NCI-H1092 (cell line): ENCODE results near the gene HDGFL2.

Experiments
- DNase-seq: peaks from one replicate; lab custom pipeline; 2025; lab: John Stamatoyannopoulos, UW

The HDGFL2 gene

DNA sequence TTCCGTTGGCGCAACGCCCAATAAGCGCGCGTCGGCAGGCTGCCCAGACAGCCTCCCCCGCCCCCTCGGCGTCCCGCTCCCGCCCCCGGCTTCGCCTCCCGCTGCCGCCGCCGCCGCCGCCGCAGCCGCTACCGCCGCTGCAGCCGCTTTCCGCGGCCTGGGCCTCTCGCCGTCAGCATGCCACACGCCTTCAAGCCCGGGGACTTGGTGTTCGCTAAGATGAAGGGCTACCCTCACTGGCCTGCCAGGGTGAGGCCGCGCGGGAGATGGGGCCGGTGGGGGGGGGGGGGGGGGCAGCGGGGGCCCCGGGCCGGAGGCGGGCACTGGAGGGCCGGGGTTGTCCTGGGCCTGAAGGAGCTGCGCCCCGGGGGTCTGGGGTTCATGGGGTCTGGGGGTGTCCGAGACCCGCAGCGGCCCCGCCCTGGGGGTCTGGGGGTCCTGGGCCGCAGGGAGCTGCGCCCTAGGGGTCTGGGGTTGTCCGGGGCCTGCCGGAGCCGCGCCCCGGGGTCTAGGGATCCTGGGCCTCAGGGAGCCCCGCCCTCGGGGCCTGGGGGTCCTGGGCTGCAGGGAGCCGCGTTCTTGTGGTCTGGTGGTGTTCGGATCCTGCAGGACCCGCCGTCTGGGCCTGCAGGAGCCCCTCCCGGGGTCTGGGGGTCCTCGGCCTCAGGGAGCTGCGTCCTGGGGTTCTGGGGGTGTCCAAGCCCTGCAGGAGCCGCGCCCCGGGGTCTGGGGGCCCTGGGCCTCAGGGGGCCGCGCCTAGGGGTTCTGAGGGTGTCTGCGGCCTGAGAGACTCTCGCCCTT, at the start of gene HDGFL2:
HDGFL2 (plus strand) TSS at position 124 of the 801 bp plus-strand sequence; CDS start at position 178, 54 bp downstream.
- DNase-seq: no peak

DNA sequence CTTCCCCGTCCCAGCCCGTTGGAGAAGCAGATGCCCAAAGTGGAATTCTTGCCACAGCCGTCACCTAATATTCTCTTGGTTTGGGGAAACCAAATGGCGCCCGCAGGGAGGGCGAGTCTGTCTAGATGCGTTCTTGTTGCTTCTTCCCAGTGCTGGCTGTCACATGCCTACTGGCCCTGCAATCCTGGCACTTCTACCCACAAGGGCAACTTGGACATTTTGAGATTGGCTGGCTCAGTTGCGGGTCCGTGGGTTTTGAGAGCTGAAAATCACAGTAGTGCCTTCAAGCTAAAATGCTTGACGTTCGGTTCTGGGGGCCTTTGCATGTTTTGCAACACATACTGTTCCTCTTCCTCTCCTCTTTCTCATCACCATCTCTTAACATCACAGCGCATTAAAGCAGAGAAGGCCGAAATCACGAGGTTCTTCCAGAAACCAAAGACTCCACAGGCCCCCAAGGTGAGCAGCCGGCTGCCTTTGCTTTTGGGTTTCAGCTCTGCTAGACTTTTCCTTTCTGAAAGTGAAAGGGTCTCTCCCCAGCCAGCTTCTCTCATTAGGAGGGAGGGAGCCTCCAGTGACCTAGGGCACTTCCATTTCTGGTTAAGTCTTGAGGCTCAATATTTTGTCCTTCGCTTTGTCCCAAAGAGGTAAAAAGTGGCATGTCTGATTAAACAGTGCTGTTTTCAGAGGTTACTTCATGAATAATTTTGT, 48.5 kb upstream of the HDGFL2 start:
- no peak for DNase-seq

DNA sequence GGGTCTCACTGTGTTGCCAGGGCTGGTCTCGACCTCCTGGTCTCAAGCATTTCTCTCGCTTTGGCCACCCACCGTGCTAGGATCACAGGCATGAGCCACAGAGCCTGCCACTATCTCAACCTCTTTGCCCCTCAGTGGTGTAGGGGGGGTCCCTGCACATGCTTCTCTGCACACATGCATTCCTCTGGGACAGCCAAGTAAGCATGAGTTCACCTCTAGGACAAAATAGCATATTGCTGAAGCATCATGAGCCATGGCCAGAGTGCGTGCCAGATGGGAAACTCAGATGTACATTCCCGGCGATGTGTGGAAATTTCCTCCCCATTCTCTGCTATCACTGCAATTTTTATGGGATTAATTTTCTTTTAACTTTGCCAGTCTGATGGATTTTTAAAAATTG, 46.6 kb upstream of the HDGFL2 start:
- no peak for DNase-seq

DNA sequence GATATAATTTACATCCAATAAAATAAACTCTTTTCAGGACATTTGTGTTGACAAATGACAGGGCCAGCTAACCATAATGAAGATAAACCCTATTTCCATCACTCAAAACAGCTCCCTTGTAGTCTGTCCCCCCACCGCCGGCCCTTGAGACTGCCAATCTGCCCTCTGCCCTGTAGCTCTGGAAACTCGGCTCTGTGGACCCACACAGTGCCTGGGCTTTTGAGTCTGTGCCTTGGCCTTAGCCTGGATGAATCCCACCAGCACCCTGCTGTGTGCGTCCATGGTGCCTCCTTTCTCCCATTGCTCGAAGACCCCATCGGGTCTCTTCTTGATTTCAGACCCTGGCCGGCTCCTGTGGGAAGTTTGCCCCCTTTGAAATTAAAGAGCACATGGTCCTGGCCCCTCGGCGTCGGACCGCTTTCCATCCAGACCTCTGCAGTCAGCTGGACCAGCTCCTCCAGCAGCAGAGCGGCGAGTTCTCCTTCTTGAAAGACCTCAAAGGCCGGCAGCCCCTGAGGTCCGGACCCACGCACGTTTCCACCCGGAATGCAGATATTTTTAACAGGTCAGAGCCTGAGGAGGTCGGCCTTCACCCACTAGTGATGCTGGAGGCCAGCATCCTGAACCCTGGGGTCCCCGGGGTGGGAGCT, 43.6 kb upstream of the HDGFL2 start:
- DNase-seq: no peak

DNA sequence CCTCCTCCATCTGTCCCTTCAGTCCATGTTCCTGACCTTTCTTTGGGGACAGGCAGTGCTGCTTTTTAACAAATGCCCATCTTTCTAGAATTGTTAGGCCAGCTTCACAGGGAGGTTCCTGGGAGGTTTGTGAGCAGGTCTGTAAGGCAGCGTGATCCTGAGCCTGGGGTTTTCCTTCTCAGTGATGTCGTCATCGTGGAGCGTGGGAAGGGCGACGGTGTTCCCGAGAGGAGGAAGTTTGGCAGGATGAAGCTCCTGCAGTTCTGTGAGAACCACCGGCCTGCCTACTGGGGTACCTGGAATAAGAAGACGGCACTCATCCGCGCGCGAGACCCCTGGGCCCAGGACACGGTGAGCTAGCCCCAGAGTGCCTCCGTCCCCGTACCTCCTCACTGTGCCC, 42.8 kb upstream of the HDGFL2 start:
- no peak for DNase-seq

DNA sequence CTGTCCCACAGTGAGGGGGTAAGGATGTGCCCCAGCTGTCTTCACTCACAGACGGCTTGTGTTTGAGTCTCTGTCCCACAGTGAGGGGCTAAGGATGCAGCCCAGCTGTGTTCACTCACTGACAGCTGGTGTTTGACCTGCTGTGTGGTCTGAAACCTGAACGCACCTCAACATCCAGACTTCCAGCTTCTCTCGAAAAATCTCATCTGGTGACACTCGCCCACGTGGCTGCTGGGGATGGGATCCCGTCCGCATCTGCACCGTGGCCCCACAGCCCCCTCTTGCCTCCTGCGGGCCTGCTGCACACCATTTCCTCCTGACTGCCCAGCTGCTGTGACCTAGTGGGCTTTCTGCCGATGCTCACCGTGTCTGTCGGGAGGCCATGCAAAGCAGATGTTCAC, 42.3 kb upstream of the HDGFL2 start:
- DNase-seq: no peak

DNA sequence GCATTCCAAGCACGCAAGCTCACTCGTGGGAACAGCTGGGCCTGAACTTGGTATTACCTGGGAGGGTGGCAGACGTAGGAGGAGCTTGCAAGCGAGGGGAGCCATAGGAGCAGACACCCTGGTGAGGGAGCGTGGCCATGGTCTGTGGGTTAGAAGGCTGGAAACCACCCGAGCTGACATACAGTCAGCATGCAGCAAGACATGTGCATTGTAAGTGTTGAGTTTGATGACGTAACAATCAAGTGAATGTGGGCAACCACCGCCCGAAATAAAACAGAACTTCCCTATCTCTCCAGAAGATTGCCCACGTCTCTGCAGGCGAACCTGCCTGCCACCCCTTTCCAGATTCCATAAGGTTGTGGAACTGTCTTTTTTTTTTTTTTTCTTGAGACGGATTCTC, 41.3 kb upstream of the HDGFL2 start:
- no peak for DNase-seq

DNA sequence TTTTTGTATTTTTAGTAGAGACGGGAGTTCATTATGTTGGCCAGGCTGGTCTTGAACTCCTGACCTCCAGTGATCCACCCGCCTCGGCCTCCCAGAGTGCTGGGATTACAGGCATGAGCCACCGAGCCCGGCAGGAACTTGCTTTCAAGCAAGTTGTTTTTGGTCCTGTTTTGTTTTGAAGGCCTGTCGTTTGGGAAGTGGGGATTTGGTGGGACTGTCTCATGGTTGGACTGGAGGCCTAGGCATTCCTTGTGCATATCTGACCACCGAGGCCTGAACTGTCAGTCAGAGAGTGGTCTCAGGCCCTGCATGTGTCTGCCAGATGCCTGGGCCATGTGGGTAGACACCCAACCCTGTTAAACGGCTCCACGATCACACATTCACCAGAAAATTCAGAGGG, 40.8 kb upstream of the HDGFL2 start:
- DNase-seq: no peak

DNA sequence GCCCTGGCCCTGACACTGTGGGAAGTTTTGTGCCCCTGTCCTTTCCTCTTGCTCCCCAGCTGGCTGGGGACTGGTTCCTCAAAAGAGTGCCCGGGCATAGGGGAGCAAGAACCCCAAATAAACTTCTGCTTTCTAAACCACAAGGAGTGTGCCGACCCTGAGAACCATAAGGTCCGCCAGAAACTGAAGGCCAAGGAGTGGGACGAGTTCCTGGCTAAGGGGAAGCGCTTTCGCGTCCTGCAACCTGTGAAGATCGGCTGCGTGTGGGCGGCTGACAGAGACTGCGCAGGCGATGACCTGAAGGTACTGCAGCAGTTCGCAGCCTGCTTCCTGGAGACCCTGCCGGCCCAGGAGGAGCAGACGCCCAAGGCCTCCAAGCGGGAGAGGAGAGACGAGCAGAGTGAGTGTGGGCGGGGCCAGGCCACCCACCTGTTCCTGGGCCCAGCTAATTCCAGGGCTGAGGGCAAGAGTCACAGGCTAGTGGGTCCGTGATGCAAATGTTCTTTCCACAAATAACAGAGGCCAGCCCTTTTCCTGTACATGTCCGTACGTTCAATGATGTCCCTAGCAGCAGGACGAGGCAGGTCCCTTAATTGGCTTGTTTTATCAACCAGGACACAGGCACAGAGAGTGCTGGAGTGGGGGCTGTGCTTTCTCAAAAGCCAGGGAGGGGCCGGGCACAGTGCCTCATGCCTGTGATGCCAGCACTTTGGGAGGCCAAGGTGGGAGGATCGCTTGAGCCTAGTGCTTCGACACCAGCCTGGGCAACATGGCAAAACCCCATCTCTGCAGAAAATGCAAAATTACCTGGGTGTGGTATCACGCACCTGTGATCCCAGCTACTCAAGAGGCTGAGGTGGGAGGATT, 40.1 kb upstream of the HDGFL2 start:
- no peak for DNase-seq

DNA sequence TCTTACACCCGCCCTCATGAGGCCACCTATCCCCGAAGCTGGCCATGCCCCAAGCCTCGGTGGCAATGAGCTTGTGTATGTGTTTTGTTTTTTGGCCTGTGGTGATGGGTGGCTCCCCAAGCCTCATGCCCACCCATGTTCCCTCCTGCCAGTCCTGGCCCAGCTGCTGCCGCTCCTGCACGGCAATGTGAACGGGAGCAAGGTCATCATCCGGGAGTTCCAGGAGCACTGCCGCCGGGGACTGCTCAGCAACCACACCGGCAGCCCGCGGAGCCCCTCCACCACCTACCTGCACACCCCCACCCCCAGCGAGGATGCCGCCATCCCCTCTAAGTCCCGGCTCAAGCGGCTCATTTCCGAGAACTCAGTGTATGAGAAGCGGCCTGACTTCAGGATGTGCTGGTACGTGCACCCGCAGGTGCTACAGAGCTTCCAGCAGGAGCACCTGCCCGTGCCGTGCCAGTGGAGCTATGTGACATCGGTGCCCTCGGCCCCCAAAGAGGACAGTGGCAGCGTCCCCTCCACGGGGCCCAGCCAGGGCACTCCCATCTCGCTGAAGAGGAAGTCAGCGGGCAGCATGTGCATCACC, 39.1 kb upstream of the HDGFL2 start:
- no peak for DNase-seq

DNA sequence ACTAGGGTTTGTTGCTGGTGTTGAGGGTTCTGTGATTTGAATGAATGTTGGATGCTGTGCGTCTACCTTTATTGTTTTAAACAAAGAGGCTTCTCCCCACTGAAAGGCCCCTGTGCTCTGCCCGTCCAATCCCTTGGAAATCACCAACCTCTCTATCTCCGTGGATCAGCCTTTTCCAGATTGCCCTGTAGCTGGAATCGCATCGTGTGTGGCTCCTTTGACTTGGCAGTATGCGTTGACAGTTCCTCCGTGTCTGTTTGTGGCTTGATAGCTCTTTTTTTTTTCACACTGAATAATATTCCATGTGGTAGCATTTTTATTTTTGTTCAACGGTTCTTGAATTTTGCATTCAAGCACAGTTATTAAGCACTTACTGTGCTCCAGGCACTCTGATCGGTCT, 37.7 kb upstream of the HDGFL2 start:
- no peak for DNase-seq

DNA sequence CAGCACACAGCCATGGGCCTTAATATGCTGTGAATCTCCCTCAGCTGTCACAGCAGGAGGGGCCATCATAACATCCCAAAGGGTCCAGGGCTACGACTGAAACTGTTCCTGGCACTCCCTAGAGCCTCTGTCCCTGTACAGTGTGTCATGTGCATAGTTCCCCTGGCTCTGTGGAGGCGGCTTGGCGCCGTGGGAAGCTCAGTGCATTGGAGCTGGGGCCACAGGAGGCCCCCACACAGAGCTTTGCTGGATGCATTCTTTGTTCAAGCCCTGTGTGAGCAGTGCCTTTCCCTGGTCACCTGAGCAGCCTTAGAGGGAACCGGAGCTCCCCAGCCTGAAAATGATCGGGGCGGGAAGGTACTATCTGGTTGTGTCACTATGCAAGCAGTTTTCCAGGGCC, 35.9 kb upstream of the HDGFL2 start:
- DNase-seq: no peak

DNA sequence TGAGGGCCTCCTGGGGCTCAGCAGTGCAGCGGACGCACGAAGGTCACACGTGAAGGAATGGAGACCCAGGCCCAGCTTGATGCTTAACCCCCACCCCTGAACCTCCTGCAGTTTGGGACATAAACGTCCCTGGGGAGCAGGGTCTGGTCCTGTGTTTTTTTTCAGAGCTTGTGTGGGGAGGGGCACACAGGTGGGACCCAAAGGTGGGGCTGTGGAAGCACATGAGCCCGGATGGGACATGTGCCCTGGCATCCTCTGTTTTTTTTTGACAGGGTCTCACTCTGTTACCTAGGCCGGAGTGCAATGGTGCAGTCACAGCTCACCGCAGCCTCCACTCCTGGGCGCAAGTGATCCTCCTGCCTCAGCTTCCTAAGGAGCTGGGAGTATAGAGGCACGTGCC, 35.0 kb upstream of the HDGFL2 start:
- DNase-seq: no peak

DNA sequence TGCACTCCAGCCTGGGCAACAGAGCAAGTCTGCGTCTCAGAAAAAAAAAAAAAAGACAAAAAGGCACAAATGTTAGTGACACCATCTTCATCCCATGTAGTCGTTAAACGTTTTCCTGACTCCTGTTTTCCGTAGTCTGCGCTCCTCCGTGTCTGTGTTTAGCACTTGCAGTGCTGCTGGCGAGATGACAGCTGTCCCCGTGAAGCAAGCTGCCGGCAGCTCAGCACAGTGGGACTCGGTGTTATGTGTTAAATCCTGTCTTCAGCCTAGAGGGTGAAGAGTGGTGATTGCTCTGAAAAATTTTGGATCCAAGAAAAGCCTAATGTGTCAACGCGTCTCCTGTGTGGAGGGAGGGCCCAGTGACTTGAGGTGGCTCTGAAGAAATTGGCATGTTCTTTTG, 32.9 kb upstream of the HDGFL2 start:
- no peak for DNase-seq

DNA sequence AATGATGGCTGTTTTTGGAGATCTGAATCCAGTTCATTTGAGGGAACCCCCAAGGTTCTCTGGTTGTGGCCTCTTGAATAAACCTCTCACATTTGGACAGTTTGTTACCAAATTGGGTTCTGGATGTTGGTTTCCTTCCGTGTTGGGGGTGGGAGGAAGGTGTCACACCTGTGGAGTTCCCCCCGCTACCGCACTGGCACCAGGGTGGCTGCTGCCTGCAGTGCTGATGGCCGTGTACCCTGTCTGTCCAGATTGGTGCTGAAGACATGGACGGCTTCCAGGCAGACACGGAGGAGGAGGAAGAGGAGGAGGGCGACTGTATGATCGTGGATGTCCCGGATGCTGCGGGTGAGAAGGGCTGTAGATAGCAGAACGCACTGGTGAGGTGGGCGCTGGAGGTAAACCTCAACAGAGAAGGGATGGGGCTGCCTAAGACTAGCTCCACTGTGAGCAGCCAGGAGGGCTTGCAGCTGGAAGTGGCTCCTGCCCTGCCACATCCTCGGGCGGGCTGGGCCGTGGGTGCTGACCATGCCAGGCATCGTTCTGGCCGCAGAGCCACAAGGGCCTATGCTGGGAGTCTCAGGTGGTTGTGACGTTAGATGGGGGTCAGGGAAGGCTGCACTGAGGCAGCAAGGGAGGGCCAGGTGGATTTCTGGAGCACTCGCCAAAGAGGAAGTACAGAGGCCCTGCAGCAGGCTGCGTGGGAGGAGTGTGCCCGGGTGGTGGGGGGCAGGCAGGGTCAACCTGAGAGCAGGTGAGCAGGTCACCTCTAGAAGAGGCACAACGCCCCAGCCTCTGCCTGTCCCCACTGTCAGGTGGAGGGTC, 29.9 kb upstream of the HDGFL2 start:
- no peak for DNase-seq

DNA sequence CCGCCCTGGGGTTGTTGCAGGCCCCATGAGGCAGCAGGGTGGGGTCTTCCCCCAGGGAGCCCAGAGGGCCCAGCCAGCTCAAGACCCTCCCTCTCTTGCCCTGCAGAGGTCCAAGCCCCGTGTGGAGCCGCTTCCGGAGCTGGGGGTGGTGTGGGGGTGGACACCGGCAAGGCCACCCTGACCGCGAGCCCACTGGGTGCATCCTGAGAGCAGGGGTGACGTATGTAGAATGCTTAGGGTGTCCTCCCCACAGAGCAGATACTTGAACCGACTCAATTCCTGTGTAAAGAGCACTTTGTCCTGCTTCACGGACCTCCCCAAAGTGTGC, 29.3 kb upstream of the HDGFL2 start:
- DNase-seq: no peak

DNA sequence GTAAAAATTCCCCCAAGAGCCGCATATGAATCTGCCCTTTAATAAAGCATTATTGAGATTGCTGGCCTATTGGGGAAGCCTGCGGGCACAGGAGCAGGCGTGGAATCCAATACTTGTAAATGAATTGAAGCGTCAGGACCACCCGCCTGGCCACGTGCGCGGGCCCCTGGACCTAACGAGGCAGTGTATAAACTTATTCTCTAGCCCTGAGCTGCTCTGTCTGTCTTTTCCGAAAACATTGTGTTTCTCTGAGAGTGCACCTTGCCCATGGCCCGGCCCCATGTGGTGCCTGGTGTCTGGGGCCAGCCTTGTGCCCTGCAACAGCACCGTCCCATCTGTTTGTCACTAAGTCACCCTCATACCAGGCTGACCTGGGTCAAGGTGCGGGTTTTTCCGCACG, 28.9 kb upstream of the HDGFL2 start:
- DNase-seq: no peak

DNA sequence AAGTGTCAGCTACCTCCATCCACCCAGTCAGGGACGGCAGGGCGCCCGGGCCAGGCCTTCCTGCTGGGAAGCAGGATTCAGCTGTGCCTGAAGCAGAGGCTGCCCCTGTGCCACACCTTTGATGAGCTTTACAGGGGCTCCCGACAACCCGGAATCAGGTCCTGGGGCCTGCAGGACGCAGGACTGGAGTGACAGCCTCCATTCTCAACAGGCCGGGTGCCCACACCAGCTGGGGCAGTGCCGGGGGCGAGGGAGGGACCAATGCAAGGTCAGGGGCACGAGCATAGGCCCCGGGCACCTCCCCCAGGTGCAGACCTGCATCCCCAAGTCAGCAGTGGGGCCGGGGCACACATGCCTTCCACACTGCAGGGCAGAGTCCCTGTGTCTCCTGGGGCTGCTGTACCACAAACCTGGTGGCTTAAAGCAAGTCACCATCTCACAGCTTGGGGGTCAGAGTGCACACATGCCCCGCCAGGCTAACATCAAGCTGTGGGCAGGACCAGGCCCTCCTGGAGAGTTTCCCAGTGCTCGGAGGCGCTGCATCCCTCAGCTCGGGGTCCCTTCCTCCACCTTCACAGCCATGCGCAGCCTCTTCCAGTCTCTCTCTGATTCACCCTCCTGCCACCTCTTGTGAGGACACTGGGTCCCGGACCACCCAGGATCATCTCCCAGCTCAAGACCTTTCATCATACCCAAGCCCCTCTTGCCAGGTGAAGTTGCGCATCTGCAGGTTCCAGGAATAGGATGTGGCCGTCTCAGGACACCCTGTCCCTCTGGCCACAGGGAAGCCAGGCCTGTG, 27.9 kb upstream of the HDGFL2 start:
- DNase-seq: no peak

DNA sequence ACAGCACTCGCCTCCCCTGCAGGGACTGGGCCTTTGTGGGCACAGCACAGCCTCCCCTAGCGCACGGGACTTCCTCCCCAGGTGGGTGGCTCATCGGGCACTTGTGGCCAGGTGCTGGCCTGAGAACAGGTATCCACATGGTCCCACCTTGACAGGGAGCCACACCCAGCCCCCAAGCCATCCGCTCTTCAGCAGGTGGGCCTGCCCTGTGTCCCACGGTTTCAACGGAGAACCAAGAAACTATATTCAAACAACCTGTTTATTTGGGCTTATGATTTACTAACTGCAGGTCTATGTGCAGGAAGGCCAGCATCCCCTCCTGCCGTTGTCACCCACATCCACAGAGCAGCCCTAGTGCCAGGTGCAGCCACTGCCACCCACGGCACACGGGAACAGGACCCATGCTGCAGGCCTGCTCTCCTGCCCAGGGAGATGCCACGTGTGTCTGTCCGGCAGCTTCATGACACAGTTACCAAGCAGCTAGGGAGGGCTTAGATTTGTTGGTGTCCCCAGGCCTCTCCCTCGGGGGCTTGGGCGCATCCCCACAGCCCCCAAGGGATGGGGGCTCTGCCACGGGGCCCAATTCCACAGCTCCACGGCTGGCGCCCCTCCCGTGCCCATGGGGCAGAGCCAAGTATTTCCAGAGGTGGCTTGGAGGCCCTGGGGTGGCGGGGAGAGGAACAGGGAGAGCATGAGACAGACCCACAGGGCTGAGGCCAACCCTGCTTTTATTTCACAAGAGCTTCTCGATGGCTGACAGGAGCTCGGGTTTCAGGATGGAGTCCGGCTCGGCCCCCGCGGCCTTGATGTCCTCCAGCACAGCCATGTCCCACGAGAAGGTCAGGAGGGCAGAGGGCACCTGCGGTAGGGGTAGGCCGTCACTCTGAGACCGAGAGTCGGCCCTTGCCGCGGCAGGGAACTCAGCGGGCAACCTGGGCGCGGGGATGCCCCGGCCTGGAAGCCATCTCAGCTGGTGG, 27.0 kb upstream of the HDGFL2 start:
- no peak for DNase-seq
